Heart left ventricle (tissue), 16 donors: ENCODE data around the gene IGF2BP3. TPM values are rescaled to one million over a fixed set of nuclear protein-coding genes. Genes with fewer than 3 reads are reported as not detected.
A peak's percentile ranks its signal among the peaks of the same experiment; 100 is the strongest.

Experiments used
- ATAC-seq, 4 donors: fragments of 200-7000 bp; cut with Tn5 transposase; one replicate each; pipeline ENCODE4 v1.9.1; 2020 to 2022; ENCODE audit warnings: moderate library complexity in 4 of 4, mild to moderate bottlenecking in 3 of 4, moderate number of reproducible peaks in 1 of 4
- DNase-seq, 5 donors: peaks; one replicate each; pipeline ENCODE4 v3.0.0-alpha.2; 2020
- H3K27ac ChIP-seq, 12 donors: fragments of 200-600 bp; sonication (generic) in 4 of 12; one replicate each; pipeline versions ENCODE4 v1.5.0 to v1.8.0; 2016 to 2022; ENCODE audit warnings: mild to moderate bottlenecking in 2 of 12
- H3K27me3 ChIP-seq, 9 donors: fragments of 200-600 bp; sonication (generic) in 2 of 9; one replicate each; pipeline versions ENCODE4 v1.5.1 to v1.8.0; 2016 to 2022; ENCODE audit warnings: mild to moderate bottlenecking in 3 of 9
- H3K36me3 ChIP-seq, 9 donors: fragments of 200-600 bp; sonication (generic) in 2 of 9; one replicate each; pipeline versions ENCODE4 v1.5.0 to v1.8.0; 2018 to 2022; ENCODE audit warnings: mild to moderate bottlenecking in 2 of 9
- H3K4me1 ChIP-seq, 12 donors: fragments of 200-600 bp; sonication (generic) in 4 of 12; one replicate each; pipeline versions ENCODE4 v1.5.0 to v1.8.0; 2016 to 2022; ENCODE audit warnings: mild to moderate bottlenecking in 3 of 12
- H3K4me3 ChIP-seq, 12 donors: fragments of 200-600 bp; sonication (generic) in 4 of 12; one replicate each; pipeline versions ENCODE4 v1.5.0 to v1.8.0; 2017 to 2022; ENCODE audit warnings: mild to moderate bottlenecking in 9 of 12, moderate library complexity in 4 of 12
- H3K9me3 ChIP-seq, 12 donors: fragments of 200-600 bp; sonication (generic) in 4 of 12; one replicate each; pipeline versions ENCODE4 v1.5.0 to v1.8.0; 2016 to 2022; ENCODE audit warnings: mild to moderate bottlenecking in 1 of 12
- CTCF ChIP-seq, 12 donors: fragments of 200-600 bp; sonication (generic) in 4 of 12; IDR thresholded peaks; one replicate each; pipeline versions ENCODE4 v1.5.0 to v1.8.0; 2018 to 2022; ENCODE audit warnings: antibody characterized with exemption in 12 of 12, mild to moderate bottlenecking in 5 of 12
- POLR2A ChIP-seq, 2 donors: fragments of 450-650 bp; IDR thresholded peaks; one replicate each; pipeline ENCODE4 v1.6.1; 2017; ENCODE audit warnings: antibody characterized with exemption in 2 of 2, mild to moderate bottlenecking in 2 of 2, moderate library complexity in 2 of 2
- WGBS, 4 donors: extraction: QIAGEN DNeasy Blood & Tissue Kit in 2 of 4; methylation state at CpG; one replicate each; pipeline versions ENCODE4 v1.1.5 to v1.1.7; 2013 to 2018; 5-methylcytosine and 5-hydroxymethylcytosine counted together
- intact Hi-C, 10 donors: fragments of 100-400 bp; cut with DNase I; formaldehyde crosslinking; loops; one replicate each; pipeline versions ENCODE4 v1.11.1 to v1.14.2; 2022
- polyA plus RNA-seq, 2 donors: library from polyadenylated mRNA; stranded (reverse); fragments of 200-250 nt; gene quantifications; one replicate each; pipeline ENCODE4 v1.2.3, GENCODE V29; 2013
- total RNA-seq, 9 donors: library from RNA; depleted of rRNA in 2 of 9; stranded (reverse); fragments of >200 nt in 2 of 9; fragmentation: NEBNext Ultra II Directional in 3 of 9; extraction: Animal tissue kit (Norgen Biotek cat#: 25700) in 3 of 9; gene quantifications; one replicate each; pipeline versions ENCODE4 v1.1.0 to v1.2.4, GENCODE V29; 2016 to 2023
- donor health status: ischemic (EF 13 %, LVEDD 7.1; RV severe dilation, severe dysfunction).
- donor health status: healthy with polysubstance abuse.
- donor health status: DM: no; HTN: yes; CAD: no.
- donor health status: DM: no; HTN: no; CAD: no.
- donor health status: ischemic (EF 25% LVEDD 6.9; RV normal size, moderate dysfunction).
- donor health status: ischemic (EF 25% LVEDD 5.7; RV mildly dilated, moderate dysfunction).
- donor health status: healthy.
- donor health status: DM: yes; HTN: yes; CAD: no.
- donor health status: ischemic (EF 35%, LVEDD 5.7; RV mildly dilated, moderate dysfunction).
- donor health status: nonischemic (EF 11% LVEDD 7.7; RV severe dilation, severe dysfunction).
- donor health status: DM: yes; HTN: yes; CAD: no.
- donor health status: PGD.
- donor health status: ischemic (EF 29% LVEDD 5.4; RV normal size, mild dysfunction).
- donor health status: nonischemic (EF 23%, LVEDD 6.1; RV moderate dilation, normal function).

Gene IGF2BP3
- total and polyA plus RNA-seq, 11 donors: 0.27 to 2.2 (median 0.50) TPM; not detected in 5

- Histone ChIP-seq H3K9me3 (peaks cover 0 to 5% (median 0%) of the 10 kb centered on the region in 12 donors), H3K4me3 (no peak overlapping the region), H3K27me3 (no peaks in the 10 kb centered on the region), H3K4me1 (peaks cover 0 to 44% (median 19%) of the 10 kb centered on the region in 12 donors), H3K36me3 (no peaks in the 10 kb centered on the region), H3K27ac (no peak overlapping the region)
- intact Hi-C loops: no loop called here
- WGBS, 4 donors: 87 to 93% (median 88%) methylated on average over 6 of the region's 6 CpGs
- no peak for TF ChIP-seq CTCF (IDR thresholded peaks at IDR 0.05)
- TF ChIP-seq POLR2A (IDR thresholded peaks at IDR 0.05): no peak
- DNase-seq (no peak), ATAC-seq (no peak)
Observed at GRCh38 chr7:23336799-23337283, 133.4 kb downstream of the IGF2BP3 start.

GRCh38 chr7:23336086-23336485 lies 134.2 kb downstream of the IGF2BP3 start:
- Histone ChIP-seq H3K9me3 (peaks cover 0 to 5% (median 0%) of the 10 kb centered on the region in 12 donors), H3K36me3 (no peaks in the 10 kb centered on the region), H3K4me1 (peaks cover 0 to 44% (median 19%) of the 10 kb centered on the region in 12 donors), H3K27me3 (no peaks in the 10 kb centered on the region), H3K27ac (peak overlapping the region in 1 of 12 donors; percentile 9), H3K4me3 (no peak overlapping the region)
- intact Hi-C loops: no loop called here
- 81 to 90% (median 86%) methylated on average over 3 of the region's 3 CpGs for WGBS, 4 donors
- DNase-seq (no peak), ATAC-seq (no peak)
- TF ChIP-seq POLR2A (IDR thresholded peaks at IDR 0.05) (no peak), CTCF (IDR thresholded peaks at IDR 0.05) (no peak)

- Histone ChIP-seq H3K27me3 (no peaks in the 10 kb centered on the region), H3K9me3 (peaks cover 0 to 5% (median 0%) of the 10 kb centered on the region in 12 donors), H3K27ac (peak overlapping the region in 1 of 12 donors; percentile 9), H3K36me3 (no peaks in the 10 kb centered on the region), H3K4me1 (peaks cover 0 to 44% (median 19%) of the 10 kb centered on the region in 12 donors), H3K4me3 (no peak overlapping the region)
- no peak for TF ChIP-seq CTCF (IDR thresholded peaks at IDR 0.05)
- no peak for TF ChIP-seq POLR2A (IDR thresholded peaks at IDR 0.05)
- no peak for ATAC-seq
- 43 to 59% (median 48%) methylated on average over 6 of the region's 6 CpGs for WGBS, 4 donors
- intact Hi-C loops: no loop called here
- no peak for DNase-seq
Observed at GRCh38 chr7:23335621-23336020, 134.7 kb downstream of the IGF2BP3 start.

GRCh38 chr7:23335136-23335535 lies 135.2 kb downstream of the IGF2BP3 start:
- peaks cover 0 to 5% (median 0%) of the 10 kb centered on the region in 12 donors for H3K9me3 ChIP-seq
- 63 to 82% (median 71%) methylated on average over 2 of the region's 2 CpGs for WGBS, 4 donors
- peak overlapping the region in 1 of 12 donors; percentile 9 for H3K27ac ChIP-seq
- DNase-seq (no peak), ATAC-seq (no peak)
- peaks cover 0 to 44% (median 19%) of the 10 kb centered on the region in 12 donors for H3K4me1 ChIP-seq
- H3K4me3 ChIP-seq: no peak overlapping the region
- no peaks in the 10 kb centered on the region for H3K27me3 ChIP-seq
- no peaks in the 10 kb centered on the region for H3K36me3 ChIP-seq
- TF ChIP-seq POLR2A (IDR thresholded peaks at IDR 0.05) (no peak), CTCF (IDR thresholded peaks at IDR 0.05) (no peak)
- intact Hi-C loops: no loop called here
